NAMALWA (cell line): ENCODE results near the gene MBD5.
A peak's percentile ranks its signal among the peaks of the same experiment; 100 is the strongest.

Experiments used
- DNase-seq: peaks from one replicate; pipeline ENCODE4 v3.0.0-alpha.2; 2015; ENCODE audit warnings: low spot score

MBD5 gene

GRCh38 chr2:148023861-148024260 lies 3.0 kb downstream of the MBD5 start:
- peak; percentile 11 for DNase-seq

- no peak for DNase-seq
Observed at GRCh38 chr2:148026573-148026972, 5.7 kb downstream of the MBD5 start.

- no peak for DNase-seq
Observed at GRCh38 chr2:148027822-148028221, 6.9 kb downstream of the MBD5 start.

GRCh38 chr2:148028781-148029180 lies 7.9 kb downstream of the MBD5 start:
- no peak for DNase-seq

- no peak for DNase-seq
Observed at GRCh38 chr2:148031152-148031551, 10.3 kb downstream of the MBD5 start.

- DNase-seq: no peak
Observed at GRCh38 chr2:148032215-148032614, 11.3 kb downstream of the MBD5 start.

- DNase-seq: no peak
Observed at GRCh38 chr2:148039783-148040182, 18.9 kb downstream of the MBD5 start.

GRCh38 chr2:148042219-148042618 lies 21.3 kb downstream of the MBD5 start:
- DNase-seq: no peak

GRCh38 chr2:148044322-148044721 lies 23.4 kb downstream of the MBD5 start:
- no peak for DNase-seq

GRCh38 chr2:148046802-148047201 lies 25.9 kb downstream of the MBD5 start:
- no peak for DNase-seq

GRCh38 chr2:148048475-148049221 lies 27.8 kb downstream of the MBD5 start:
- DNase-seq: peak; percentile 2

GRCh38 chr2:148049284-148049683 lies 28.4 kb downstream of the MBD5 start:
- DNase-seq: no peak

GRCh38 chr2:148052687-148053086 lies 31.8 kb downstream of the MBD5 start:
- no peak for DNase-seq

GRCh38 chr2:148058641-148059040 lies 37.8 kb downstream of the MBD5 start:
- no peak for DNase-seq

- no peak for DNase-seq
Observed at GRCh38 chr2:148063633-148064032, 42.7 kb downstream of the MBD5 start.

GRCh38 chr2:148065936-148066335 lies 45.0 kb downstream of the MBD5 start:
- no peak for DNase-seq

GRCh38 chr2:148067801-148068200 lies 46.9 kb downstream of the MBD5 start:
- DNase-seq: no peak

GRCh38 chr2:148071351-148071750 lies 50.5 kb downstream of the MBD5 start:
- no peak for DNase-seq

GRCh38 chr2:148096012-148096411 lies 75.1 kb downstream of the MBD5 start:
- DNase-seq: no peak

- no peak for DNase-seq
Observed at GRCh38 chr2:148102641-148103040, 81.8 kb downstream of the MBD5 start.

- no peak for DNase-seq
Observed at GRCh38 chr2:148103946-148104345, 83.1 kb downstream of the MBD5 start.

- no peak for DNase-seq
Observed at GRCh38 chr2:148106331-148106730, 85.4 kb downstream of the MBD5 start.

- DNase-seq: no peak
Observed at GRCh38 chr2:148108385-148108784, 87.5 kb downstream of the MBD5 start.

GRCh38 chr2:148110184-148110583 lies 89.3 kb downstream of the MBD5 start:
- DNase-seq: no peak
